DOHH2 (cell line): ENCODE measurements around the gene MIAT.
"Not testable (repeated sequence)": the region's sequence is repeated elsewhere in the genome, so short reads cannot be mapped to it uniquely, and the experiment has no call there.

Experiments
- H3F3A ChIP-seq: fragments of 200-600 bp; sonication (generic), shearing (Covaris generic); 2 replicates; pipeline ENCODE4 v1.6.0; 2016; ENCODE audit warnings: antibody characterized with exemption, mild to moderate bottlenecking; ENCODE audit not compliant: control insufficient read depth, insufficient read depth
- H3K27ac ChIP-seq: fragments of 200-600 bp; sonication (generic); 2 replicates; pipeline ENCODE4 v1.5.1; 2014; ENCODE audit warnings: low read depth, mild to moderate bottlenecking, low read length, moderate library complexity
- H3K27me3 ChIP-seq: fragments of 200-600 bp; sonication (generic); 2 replicates; pipeline ENCODE4 v1.6.1; 2014; ENCODE audit warnings: mild to moderate bottlenecking, low read length, mixed read lengths; ENCODE audit not compliant: control insufficient read depth
- H3K36me3 ChIP-seq: fragments of 200-600 bp; sonication (generic); 2 replicates; pipeline ENCODE4 v1.6.1; 2014; ENCODE audit warnings: mild to moderate bottlenecking, low read length, moderate library complexity, mixed read lengths; ENCODE audit not compliant: control insufficient read depth
- H3K4me1 ChIP-seq: fragments of 200-600 bp; sonication (generic); 2 replicates; pipeline ENCODE4 v1.6.1; 2014; ENCODE audit warnings: mild to moderate bottlenecking, low read length, mixed read lengths; ENCODE audit not compliant: control insufficient read depth
- H3K4me2 ChIP-seq: fragments of 200-600 bp; sonication (generic); 2 replicates; pipeline ENCODE4 v1.6.0; 2014; ENCODE audit warnings: mild to moderate bottlenecking, low read length, moderate library complexity
- H3K4me3 ChIP-seq: fragments of 200-600 bp; sonication (generic); 2 replicates; pipeline ENCODE4 v1.5.1; 2014; ENCODE audit warnings: mild to moderate bottlenecking, low read length, mixed read lengths
- H3K79me2 ChIP-seq: fragments of 200-600 bp; sonication (generic); 2 replicates; pipeline ENCODE4 v1.6.1; 2014; ENCODE audit warnings: mild to moderate bottlenecking, low read length, mixed read lengths; ENCODE audit not compliant: control insufficient read depth
- H3K9me2 ChIP-seq: fragments of 200-600 bp; sonication (generic); replicated peaks from 2 replicates; pipeline ENCODE4 v1.6.1; 2014; ENCODE audit warnings: mild to moderate bottlenecking, low read length, mixed read lengths; ENCODE audit not compliant: control insufficient read depth
- H3K9me3 ChIP-seq: fragments of 200-600 bp; sonication (generic); 2 replicates; pipeline ENCODE4 v1.6.1; 2014; ENCODE audit warnings: antibody characterized with exemption, low read length, mixed read lengths; ENCODE audit not compliant: control insufficient read depth, insufficient read depth
- H4K20me1 ChIP-seq: fragments of 200-600 bp; sonication (generic); 2 replicates; pipeline ENCODE4 v1.6.0; 2014; ENCODE audit warnings: low read depth, mild to moderate bottlenecking, antibody characterized with exemption, low read length, moderate library complexity; ENCODE audit not compliant: control insufficient read depth, insufficient read depth
- CTCF ChIP-seq: fragments of 200-600 bp; sonication (generic); IDR thresholded peaks from one replicate; pipeline ENCODE4 v1.5.1; 2014; ENCODE audit warnings: antibody characterized with exemption, mild to moderate bottlenecking, low read depth, low read length; ENCODE audit not compliant: poor library complexity, severe bottlenecking
- EZH2phosphoT487 ChIP-seq: fragments of 200-600 bp; sonication (generic); IDR thresholded peaks from 2 replicates; pipeline ENCODE4 v1.6.1; 2017; ENCODE audit warnings: borderline replicate concordance, mild to moderate bottlenecking, antibody characterized with exemption, low read length, moderate library complexity, mixed read lengths

The MIAT gene

GRCh38 chr22:26700886-26701285, 43.5 kb downstream of the MIAT start:
- Histone ChIP-seq H3K4me2 (no peak overlapping the region), H3K9me3 (no peaks in the 10 kb centered on the region), H3K9me2 (no peaks in the 10 kb centered on the region), H3F3A (no peaks in the 10 kb centered on the region; the same call in 1 of the 2 replicates), H4K20me1 (no peaks in the 10 kb centered on the region), H3K4me3 (no peak overlapping the region), H3K79me2 (no peaks in the 10 kb centered on the region), H3K27ac (no peak overlapping the region), H3K27me3 (no peaks in the 10 kb centered on the region), H3K4me1 (no peaks in the 10 kb centered on the region), H3K36me3 (peaks cover 8% of the 10 kb centered on the region)
- TF ChIP-seq CTCF, result no peak
- no peak for TF ChIP-seq EZH2phosphoT487

GRCh38 chr22:26701323-26701722, 43.9 kb downstream of the MIAT start:
- Histone ChIP-seq H3K4me1 (no peaks in the 10 kb centered on the region), H3K4me3 (no peak overlapping the region), H3K79me2 (no peaks in the 10 kb centered on the region), H3K9me3 (no peaks in the 10 kb centered on the region), H3K4me2 (no peak overlapping the region), H3K9me2 (no peaks in the 10 kb centered on the region), H4K20me1 (no peaks in the 10 kb centered on the region), H3K27me3 (no peaks in the 10 kb centered on the region), H3K27ac (no peak overlapping the region), H3F3A (no peaks in the 10 kb centered on the region; the same call in 1 of the 2 replicates), H3K36me3 (peaks cover 8% of the 10 kb centered on the region)
- no peak for TF ChIP-seq EZH2phosphoT487
- TF ChIP-seq CTCF, result no peak

- no peaks in the 10 kb centered on the region for H4K20me1 ChIP-seq
- no peaks in the 10 kb centered on the region; the same call in 1 of the 2 replicates for H3F3A ChIP-seq
- peaks cover 8% of the 10 kb centered on the region for H3K36me3 ChIP-seq
- no peaks in the 10 kb centered on the region for H3K9me2 ChIP-seq
- H3K9me3 ChIP-seq, result no peaks in the 10 kb centered on the region
- no peak overlapping the region for H3K27ac ChIP-seq
- no peaks in the 10 kb centered on the region for H3K4me1 ChIP-seq
- no peak overlapping the region for H3K4me3 ChIP-seq
- no peak overlapping the region for H3K4me2 ChIP-seq
- H3K79me2 ChIP-seq, result no peaks in the 10 kb centered on the region
- H3K27me3 ChIP-seq, result no peaks in the 10 kb centered on the region
- no peak for TF ChIP-seq CTCF
- no peak for TF ChIP-seq EZH2phosphoT487
Observed at GRCh38 chr22:26702906-26703830, 45.8 kb downstream of the MIAT start.

GRCh38 chr22:26705379-26705778, 48.0 kb downstream of the MIAT start:
- not testable (repeated sequence) for H3K27me3 ChIP-seq, H3K36me3 ChIP-seq, H4K20me1 ChIP-seq, H3K9me2 ChIP-seq, H3K4me1 ChIP-seq, H3K4me2 ChIP-seq, H3K79me2 ChIP-seq, H3K4me3 ChIP-seq, H3K27ac ChIP-seq, H3K9me3 ChIP-seq, H3F3A ChIP-seq
